K562 (cell line): ENCODE measurements around the gene EML3. TPM values are rescaled to one million over a fixed set of nuclear protein-coding genes. Genes with fewer than 3 reads are reported as not detected.

ENCODE experiments used
- CREB3 ChIP-seq: fragments of 450-650 bp; conservative IDR thresholded peaks from 2 replicates; pipeline ENCODE4 v1.6.1; 2016; ENCODE audit warnings: missing genetic modification characterization, low read depth, mild to moderate bottlenecking, missing compliant biosample characterization, moderate library complexity
- ELK1 ChIP-seq: sonication (generic); formaldehyde crosslinking; IDR thresholded peaks from 2 replicates; pipeline ENCODE4 v1.8.1; 2022; ENCODE audit warnings: missing genetic modification reagents
- FOXA3 ChIP-seq, 2 experiments: fragments of 450-650 bp in 1 of 2; sonication (generic) in 1 of 2; formaldehyde crosslinking; IDR thresholded peaks in 1 of 2; conservative IDR thresholded peaks in 1 of 2; 2 replicates each; pipeline versions ENCODE4 v1.4.0 to v1.8.0; 2020 to 2022; ENCODE audit warnings: mild to moderate bottlenecking in 2 of 2, missing genetic modification reagents in 1 of 2
- FOXP1 ChIP-seq: sonication (generic); formaldehyde crosslinking; IDR thresholded peaks from 2 replicates; pipeline ENCODE4 v1.8.0; 2022; ENCODE audit warnings: mild to moderate bottlenecking, missing genetic modification reagents
- HEY1 ChIP-seq: fragments of 250-450 bp; sonication (Bioruptor Pico); IDR thresholded peaks from 2 replicates; pipeline ENCODE4 v1.5.0; 2020; ENCODE audit warnings: mild to moderate bottlenecking, moderate library complexity, borderline replicate concordance
- LARP7 ChIP-seq: fragments of 450-650 bp; IDR thresholded peaks from 2 replicates; pipeline ENCODE4 v1.6.1; 2016
- MXD1 ChIP-seq: fragments of 250-450 bp; sonication (Bioruptor Pico); IDR thresholded peaks from 2 replicates; pipeline ENCODE4 v1.8.0; 2021; ENCODE audit warnings: borderline replicate concordance, mild to moderate bottlenecking, moderate library complexity; ENCODE audit not compliant: poor library complexity, severe bottlenecking
- NR4A1 ChIP-seq, 2 experiments: fragments of 250-450 bp in 1 of 2; fragments of 450-650 bp in 1 of 2; sonication (Bioruptor Pico) in 1 of 2; IDR thresholded peaks; 2 replicates each; pipeline versions ENCODE4 v1.4.0 to v1.6.1; 2016 to 2020; ENCODE audit warnings: mild to moderate bottlenecking in 2 of 2, missing compliant biosample characterization in 1 of 2, missing genetic modification characterization in 1 of 2, moderate library complexity in 1 of 2
- POLR2G ChIP-seq: fragments of 200-400 bp; formaldehyde crosslinking; IDR thresholded peaks from 2 replicates; pipeline ENCODE4 v1.6.1; 2017; ENCODE audit warnings: low read depth, mild to moderate bottlenecking, antibody characterized with exemption, low read length, moderate library complexity
- RBFOX2 ChIP-seq: fragments of 200-400 bp; formaldehyde crosslinking; IDR thresholded peaks from 2 replicates; pipeline ENCODE4 v1.6.1; 2017; ENCODE audit warnings: low read depth, mild to moderate bottlenecking, low read length, moderate library complexity
- RBM34 ChIP-seq: fragments of 200-400 bp; formaldehyde crosslinking; IDR thresholded peaks from 2 replicates; pipeline ENCODE4 v1.6.1; 2018; ENCODE audit warnings: low read length, borderline replicate concordance; ENCODE audit not compliant: insufficient read depth
- SUPT5H ChIP-seq: fragments of 450-650 bp; IDR thresholded peaks from 2 replicates; pipeline ENCODE4 v1.6.1; 2016
- TBP ChIP-seq: optimal IDR thresholded peaks from 2 replicates; pipeline ENCODE3; 2011; ENCODE audit warnings: low read depth, low read length, improper control_type of control experiment
- TCF7L2 ChIP-seq: fragments of 150-350 bp; IDR thresholded peaks from 2 replicates; pipeline ENCODE4 v1.6.1; 2016; ENCODE audit warnings: low read depth, mild to moderate bottlenecking, low read length, moderate library complexity
- ZBTB43 ChIP-seq: sonication (generic); formaldehyde crosslinking; IDR thresholded peaks from 2 replicates; pipeline ENCODE4 v1.8.0; 2023; ENCODE audit warnings: mild to moderate bottlenecking, missing genetic modification reagents
- ZBTB5 ChIP-seq: fragments of 450-650 bp; IDR thresholded peaks from 2 replicates; pipeline ENCODE4 v1.6.1; 2017; ENCODE audit warnings: antibody characterized with exemption
- ZNF239 ChIP-seq: fragments of 250-450 bp; sonication (Bioruptor Pico); IDR thresholded peaks from 2 replicates; pipeline ENCODE4 v1.4.0; 2020; ENCODE audit warnings: mild to moderate bottlenecking
- ZNF398 ChIP-seq: fragments of 250-450 bp; sonication (Bioruptor Pico); IDR thresholded peaks from 2 replicates; pipeline ENCODE4 v1.8.0; 2021; ENCODE audit warnings: moderate library complexity, mild to moderate bottlenecking, inconsistent platforms
- polyA plus RNA-seq, 8 experiments: library from polyadenylated mRNA; depleted of rRNA in 4 of 8; stranded (reverse) in 5 of 8; unstranded in 3 of 8; fragments of >200 nt; fragmentation: Nextera tagmentation in 2 of 8; fragmentation: Illumina TruSeq in 1 of 8; extraction: Ambion mirVana in 2 of 8; extraction: Trizol in 1 of 8; gene quantifications; 2 replicates each; pipeline versions ENCODE4 v1.2.1 to v1.2.3, GENCODE V29; 2011 to 2014; ENCODE audit warnings: inconsistent platforms in 1 of 8, missing spikeins in 1 of 8
- total RNA-seq, 7 experiments: library from RNA; depleted of rRNA in 6 of 7; stranded (reverse); fragments of >200 nt in 6 of 7; fragmentation: Illumina TruSeq in 2 of 7; extraction: Trizol in 2 of 7; gene quantifications; 2 replicates each; pipeline versions ENCODE4 v1.2.1 to v1.2.3, GENCODE V29; 2011 to 2021; ENCODE audit warnings: low replicate concordance in 1 of 7

Gene EML3
- total and polyA plus RNA-seq, 9 of the 15 experiments (the other 6 are each of a cell fraction or from before 2014, with no cell fraction given), result 0.32 to 90.5 (median 26.4) TPM

- no peak for TF ChIP-seq ZNF398 (CRISPR knock-in tag)
- TF ChIP-seq TCF7L2, result no peak
- TF ChIP-seq RBFOX2, result peak; percentile 59
- no peak for TF ChIP-seq ZBTB43
- TF ChIP-seq ZNF239 (CRISPR knock-in tag), result no peak
- no peak for TF ChIP-seq NR4A1 (CRISPR knock-in tag; IDR thresholded peaks at IDR 0.05)
- no peak for TF ChIP-seq NR4A1 (tag; IDR thresholded peaks at IDR 0.05)
- no peak for TF ChIP-seq ZBTB5
- TF ChIP-seq MXD1 (CRISPR knock-in tag), result no peak
- no peak for TF ChIP-seq LARP7
- peak; percentile 58; the same call in 1 of the 2 replicates for TF ChIP-seq POLR2G
- 0 out of 2 replicates have a peak, but pooled peaks have one; percentile 25 for TF ChIP-seq SUPT5H
- TF ChIP-seq ELK1 (CRISPR knock-in tag), result no peak
- no peak for TF ChIP-seq FOXA3 (CRISPR knock-in tag; conservative IDR thresholded peaks at IDR 0.05 in 1 of 2, IDR thresholded peaks at IDR 0.05 in 1 of 2)
- TF ChIP-seq HEY1, result no peak
- TF ChIP-seq FOXP1, result no peak
- no peak for TF ChIP-seq CREB3 (tag)
- TF ChIP-seq RBM34, result no peak
- TF ChIP-seq TBP, result no peak
Measured at GRCh38 chr11:62612366-62613290, at the start of gene EML3, which contains the start of gene ROM1 (continued).
